Neural progenitor cell (in vitro differentiated cells): Measurements from ENCODE around the gene GPR107.

Source experiments
- CTCF ChIP-seq: fragments of 200-600 bp; sonication (generic); IDR thresholded peaks from 2 replicates; pipeline ENCODE4 v1.5.1; 2017; ENCODE audit warnings: antibody characterized with exemption, mild to moderate bottlenecking
- EZH2 ChIP-seq: fragments of 200-600 bp; sonication (generic); IDR thresholded peaks from 2 replicates; pipeline ENCODE4 v1.6.1; 2017; ENCODE audit warnings: antibody characterized with exemption, mild to moderate bottlenecking, moderate library complexity

DNA sequence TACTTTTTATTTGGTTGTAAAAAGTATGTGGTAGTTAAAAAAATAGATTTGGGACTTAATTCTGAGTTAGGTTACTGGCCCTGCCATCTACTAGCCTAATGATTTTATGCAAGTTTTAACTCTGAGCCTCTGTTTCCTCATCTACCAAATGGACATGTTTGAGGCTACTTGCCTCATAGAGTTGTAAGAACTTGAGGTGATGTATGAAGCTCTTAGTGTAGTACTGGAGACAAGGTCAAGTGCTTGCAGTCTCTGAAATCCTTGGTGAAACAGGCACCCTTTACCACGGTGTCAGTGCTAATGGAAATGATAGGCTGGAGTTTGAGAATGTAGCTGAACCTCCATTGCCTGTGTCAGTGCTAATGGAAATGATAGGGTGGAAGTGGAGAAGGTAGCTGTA lies 15.3 kb downstream of the GPR107 start:
- TF ChIP-seq CTCF (no peak), EZH2 (no peak)
